Measurements from ENCODE around the gene BEAN1. TPM values are rescaled to one million over a fixed set of nuclear protein-coding genes. Genes with fewer than 3 reads are reported as not detected.

BEAN1 gene
- total RNA-seq, 6 donors from 2014 or later = 0.22 to 1.0 (median 0.35) TPM; not detected in 2

GRCh38 chr16:66516509-66516807 is 89.4 kb downstream of the BEAN1 start:
- 0 to 2% methylated on average over 7 to 8 of the region's 8 CpGs for WGBS, 2 donors
- TF ChIP-seq POLR2A (IDR thresholded peaks at IDR 0.05) (no peak), POLR2AphosphoS5 (IDR thresholded peaks at IDR 0.05) (no peak), EP300 (IDR thresholded peaks at IDR 0.05) (no peak), CTCF (IDR thresholded peaks at IDR 0.05) (no peak)
- Histone ChIP-seq H3K27me3 (no peaks in the 10 kb centered on the region), H3K27ac (peak overlapping the region; percentile 90 to 97 (median 94)), H3K9me3 (no peaks in the 10 kb centered on the region), H3K4me1 (peaks cover 77 to 83% (median 80%) of the 10 kb centered on the region in 4 donors), H3K4me3 (peak overlapping the region in 1 of 4 donors; percentile 19), H3K36me3 (peaks cover 0 to 8% (median 3%) of the 10 kb centered on the region in 4 donors)
- DNase-seq (no peak), ATAC-seq (ENCODE audit: low FRiP score in 2 of 2) (peak in 1 of 2 donors; percentile 78)

DNA sequence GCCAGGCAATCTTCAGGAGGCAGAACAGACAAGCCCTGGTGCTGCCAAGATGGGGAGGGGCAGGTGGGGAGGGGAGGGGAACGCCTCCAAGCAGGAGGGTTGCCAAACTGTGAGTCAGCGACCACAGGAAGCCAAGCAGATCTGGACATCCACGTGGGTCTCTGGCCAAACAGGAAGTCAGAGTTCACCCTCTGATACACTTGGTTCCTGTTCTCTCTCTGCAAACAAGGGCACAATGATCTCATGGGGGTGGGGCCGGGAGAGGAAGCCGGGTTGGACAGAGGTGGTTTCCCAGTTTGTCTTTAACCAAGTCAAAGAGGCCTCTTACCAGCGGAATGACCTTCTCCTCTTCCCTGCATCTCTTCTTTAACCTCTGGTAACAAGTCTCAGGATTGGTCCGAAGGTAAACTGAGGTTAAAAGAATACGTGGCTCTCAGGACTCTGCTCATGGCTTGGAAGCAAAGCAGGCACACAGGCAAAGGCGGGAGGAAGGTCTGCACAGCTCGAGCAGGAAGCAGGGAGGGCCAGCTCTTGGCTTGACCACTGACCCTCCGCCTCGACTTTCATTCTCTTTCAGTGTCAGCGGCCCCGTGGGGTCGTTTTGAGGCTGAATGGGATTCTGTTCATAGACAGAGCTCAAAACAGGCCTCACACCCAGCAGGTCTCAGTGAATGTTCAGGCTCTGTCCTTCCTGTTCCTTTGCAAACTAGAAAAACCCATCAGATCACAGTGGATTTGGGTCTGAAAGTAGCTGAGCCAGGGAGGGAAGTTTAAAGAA is 89.9 kb downstream of the BEAN1 start:
- WGBS, 2 donors = 11 to 13% methylated on average over 13 to 15 of the region's 15 CpGs

DNA sequence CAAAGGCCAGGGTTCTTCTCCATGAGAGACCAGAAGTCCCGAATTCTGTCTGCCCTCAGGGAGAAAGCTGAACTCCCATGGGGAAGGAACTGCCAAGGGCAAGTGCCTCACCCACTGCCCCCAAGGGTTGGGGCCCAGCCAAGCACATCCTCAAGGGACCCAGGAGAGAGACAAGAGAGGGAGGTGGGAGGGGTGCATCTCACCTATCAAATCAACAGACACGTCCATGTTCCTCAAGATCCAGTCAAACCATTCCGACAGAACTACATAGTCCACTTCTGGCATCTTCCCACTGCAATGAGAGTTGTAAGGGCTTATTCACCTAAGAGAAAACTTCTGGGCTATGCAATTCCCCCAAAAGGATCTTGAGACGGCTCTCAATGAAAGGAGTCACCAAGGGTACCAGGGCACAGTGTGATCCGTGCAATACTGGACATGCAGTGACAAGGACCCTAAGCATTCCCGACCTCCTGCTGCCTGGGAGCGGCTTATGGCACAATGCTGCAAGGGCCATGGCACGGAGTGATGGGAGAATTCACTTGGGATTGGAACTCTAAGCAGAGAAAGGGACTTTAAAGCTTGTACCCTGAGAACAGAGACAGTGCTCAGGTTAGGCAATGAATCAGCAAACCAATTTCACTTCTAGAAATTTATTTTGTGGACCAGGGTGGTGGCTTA is 90.6 kb downstream of the BEAN1 start:
- 77 to 80% methylated on average over 8 of the region's 8 CpGs for WGBS, 2 donors
- H3K4me3 ChIP-seq = peak overlapping the region in 1 of 4 donors; percentile 36
- peaks cover 77 to 83% (median 79%) of the 10 kb centered on the region in 4 donors for H3K4me1 ChIP-seq
- no peak for DNase-seq
- no peaks in the 10 kb centered on the region for H3K9me3 ChIP-seq
- H3K27ac ChIP-seq = peak overlapping the region; percentile 94 to 98 (median 96)
- H3K27me3 ChIP-seq = no peaks in the 10 kb centered on the region
- H3K36me3 ChIP-seq = peaks cover 0 to 8% (median 3%) of the 10 kb centered on the region in 4 donors
- ATAC-seq (ENCODE audit: low FRiP score in 2 of 2) = no peak
- TF ChIP-seq POLR2A (IDR thresholded peaks at IDR 0.05) (no peak), EP300 (IDR thresholded peaks at IDR 0.05) (no peak), CTCF (IDR thresholded peaks at IDR 0.05) (no peak), POLR2AphosphoS5 (IDR thresholded peaks at IDR 0.05) (no peak)

More for the DNA sequence above, 89.9 kb downstream of the BEAN1 start:
- peak overlapping the region; percentile 94 to 98 (median 96) for H3K27ac ChIP-seq
- DNase-seq = peak in 1 of 2 donors; percentile 99
- H3K4me1 ChIP-seq = peaks cover 77 to 83% (median 80%) of the 10 kb centered on the region in 4 donors
- peak; percentile 95 for ATAC-seq (ENCODE audit: low FRiP score in 2 of 2)
- peaks cover 0 to 8% (median 3%) of the 10 kb centered on the region in 4 donors for H3K36me3 ChIP-seq
- peak in 3 of 4 donors; percentile 61 to 99 (median 99) for TF ChIP-seq EP300 (IDR thresholded peaks at IDR 0.05)
- peak; percentile 98 to 99 for TF ChIP-seq POLR2AphosphoS5 (IDR thresholded peaks at IDR 0.05)
- peak in 2 of 4 donors; percentile 45 to 81 for TF ChIP-seq POLR2A (IDR thresholded peaks at IDR 0.05)
- peak in 1 of 6 experiments; percentile 2 for TF ChIP-seq CTCF (IDR thresholded peaks at IDR 0.05)
- no peaks in the 10 kb centered on the region for H3K27me3 ChIP-seq
- H3K9me3 ChIP-seq = no peaks in the 10 kb centered on the region
- H3K4me3 ChIP-seq = peak overlapping the region in 3 of 4 donors; percentile 10 to 36 (median 19)

- H3K4me3 ChIP-seq = no peak overlapping the region
- no peaks in the 10 kb centered on the region for H3K36me3 ChIP-seq
- H3K27ac ChIP-seq = peak overlapping the region; percentile 94 to 98 (median 96)
- peaks cover 93 to 95% (median 94%) of the 10 kb centered on the region in 4 donors for H3K4me1 ChIP-seq
- H3K27me3 ChIP-seq = no peaks in the 10 kb centered on the region
- no peak for DNase-seq
- H3K9me3 ChIP-seq = no peaks in the 10 kb centered on the region
- TF ChIP-seq POLR2AphosphoS5 (IDR thresholded peaks at IDR 0.05) (no peak), CTCF (IDR thresholded peaks at IDR 0.05) (no peak), POLR2A (IDR thresholded peaks at IDR 0.05) (no peak)
- no peak for ATAC-seq (ENCODE audit: low FRiP score in 2 of 2)
- 85 to 86% methylated on average over 11 of the region's 11 CpGs for WGBS, 2 donors
Measured at GRCh38 chr16:66519482-66520373, 92.6 kb downstream of the BEAN1 start.
